ENCODE data around the gene FLNB. TPM values are rescaled to one million over a fixed set of nuclear protein-coding genes. Genes with fewer than 3 reads are reported as not detected.

FLNB gene
- polyA plus RNA-seq, 3 donors: 0.47 to 4.0 (median 2.1) TPM

- Histone ChIP-seq H3K4me2 (replicated peaks; ENCODE audit: extremely low read depth, low read length, poor library complexity, severe bottlenecking) (no peak overlapping the region), H3K9me3 (replicated peaks in 1 of 2; ENCODE audit: control insufficient read depth in 1 of 2, insufficient read depth in 1 of 2, low read length in 2 of 2) (no peaks in the 10 kb centered on the region), H3K9ac (ENCODE audit: insufficient read depth, low read length, poor library complexity, severe bottlenecking) (no peak overlapping the region), H3K36me3 (replicated peaks in 1 of 2; ENCODE audit: control insufficient read depth in 1 of 2, insufficient read depth in 2 of 2, low read length in 2 of 2) (no peaks in the 10 kb centered on the region), H3K4me3 (replicated peaks in 1 of 3; ENCODE audit: low read depth in 2 of 3, low read length in 3 of 3) (no peak overlapping the region), H4K20me1 (ENCODE audit: insufficient read depth, low read length) (no peaks in the 10 kb centered on the region), H3K27ac (ENCODE audit: low read depth in 1 of 2, low read length in 2 of 2) (no peak overlapping the region), H3K79me2 (ENCODE audit: insufficient read depth, low read length) (no peaks in the 10 kb centered on the region), H2AFZ (ENCODE audit: insufficient read depth, low read depth, low read length, poor library complexity, severe bottlenecking) (no peak overlapping the region), H3K27me3 (ENCODE audit: control insufficient read depth in 2 of 2, insufficient read depth in 2 of 2, low read length in 2 of 2) (peaks cover 0 to 8% of the 10 kb centered on the region in 2 donors), H3K4me1 (ENCODE audit: control insufficient read depth in 1 of 2, insufficient read depth in 2 of 2, low read length in 2 of 2) (peaks cover 28 to 36% of the 10 kb centered on the region in 2 donors)
- Mint-ChIP-seq H3K27ac (peak overlapping the region in 2 of 7 donors; percentile 25 to 77), H3K27me3 (ENCODE audit: low read depth in 3 of 3) (peaks cover 10 to 19% (median 15%) of the 10 kb centered on the region in 3 donors), H3K4me1 (peaks cover 31% of the 10 kb centered on the region), H3K4me3 (no peak overlapping the region), H3K9me3 (peaks cover 0 to 6% (median 3%) of the 10 kb centered on the region in 7 donors), H3K36me3 (no peaks in the 10 kb centered on the region)
- no peak for DNase-seq
- intact Hi-C loops (cut with micrococcal nuclease): loop anchor here in 1 of 2 donors (10.0 kb wide), 1 partner anchor 354 kb away; the partner anchor contains the start of gene ACOX2
- no peak for TF ChIP-seq CTCF (IDR thresholded peaks at IDR 0.05)
- no CpG with 5 or more reads among the region's 1 CpG for WGBS (ENCODE audit: insufficient coverage)
These were observed 172.8 kb downstream of the FLNB start for GRCh38 chr3:58180940-58181587.

GRCh38 chr3:58183221-58183620 is 175.0 kb downstream of the FLNB start:
- H3K36me3 ChIP-seq (replicated peaks in 1 of 2; ENCODE audit: control insufficient read depth in 1 of 2, insufficient read depth in 2 of 2, low read length in 2 of 2): no peaks in the 10 kb centered on the region
- Mint-ChIP-seq H3K9me3 (peaks cover 0 to 6% (median 3%) of the 10 kb centered on the region in 7 donors), H3K36me3 (no peaks in the 10 kb centered on the region)

More at GRCh38 chr3:58183221-58183620, 175.0 kb downstream of the FLNB start:
- intact Hi-C loops (cut with micrococcal nuclease): loop anchor here in 1 of 2 donors (10.0 kb wide), 1 partner anchor 352 kb away; the partner anchor contains the start of gene ACOX2
- Histone ChIP-seq H3K4me2 (replicated peaks; ENCODE audit: extremely low read depth, low read length, poor library complexity, severe bottlenecking) (no peak overlapping the region), H3K4me1 (ENCODE audit: control insufficient read depth in 1 of 2, insufficient read depth in 2 of 2, low read length in 2 of 2) (peaks cover 20 to 25% of the 10 kb centered on the region in 2 donors), H2AFZ (ENCODE audit: insufficient read depth, low read depth, low read length, poor library complexity, severe bottlenecking) (no peak overlapping the region), H3K27ac (ENCODE audit: low read depth in 1 of 2, low read length in 2 of 2) (no peak overlapping the region), H3K9me3 (replicated peaks in 1 of 2; ENCODE audit: control insufficient read depth in 1 of 2, insufficient read depth in 1 of 2, low read length in 2 of 2) (no peaks in the 10 kb centered on the region), H3K79me2 (ENCODE audit: insufficient read depth, low read length) (no peaks in the 10 kb centered on the region), H3K9ac (ENCODE audit: insufficient read depth, low read length, poor library complexity, severe bottlenecking) (no peak overlapping the region), H3K4me3 (replicated peaks in 1 of 3; ENCODE audit: low read depth in 2 of 3, low read length in 3 of 3) (no peak overlapping the region), H3K27me3 (ENCODE audit: control insufficient read depth in 2 of 2, insufficient read depth in 2 of 2, low read length in 2 of 2) (peaks cover 0 to 4% of the 10 kb centered on the region in 2 donors), H4K20me1 (ENCODE audit: insufficient read depth, low read length) (no peaks in the 10 kb centered on the region)
- WGBS (ENCODE audit: insufficient coverage): 100% methylated on average over 1 of the region's 1 CpG
- Mint-ChIP-seq H3K4me1 (peaks cover 23% of the 10 kb centered on the region), H3K4me3 (no peak overlapping the region), H3K27ac (peak overlapping the region in 1 of 7 donors; percentile 50), H3K27me3 (ENCODE audit: low read depth in 3 of 3) (peaks cover 6 to 12% (median 8%) of the 10 kb centered on the region in 3 donors)
- no peak for DNase-seq
- TF ChIP-seq CTCF (IDR thresholded peaks at IDR 0.05): no peak
